Neural crest cell (in vitro differentiated cells): Measurements from ENCODE around the gene BIK. TPM values are rescaled to one million over a fixed set of nuclear protein-coding genes. Genes with fewer than 3 reads are reported as not detected.
A peak's percentile ranks its signal among the peaks of the same experiment; 100 is the strongest.

ENCODE experiments used
- DNase-seq: peaks from one replicate; pipeline ENCODE4 v3.0.0; 2021; ENCODE audit warnings: low read depth, mixed read lengths, low spot score
- H3K27ac Mint-ChIP-seq: one replicate; pipeline ENCODE4 v1.8.0; 2021; ENCODE audit warnings: mild to moderate bottlenecking, mixed read lengths; ENCODE audit not compliant: unreplicated experiment
- H3K27me3 Mint-ChIP-seq: 2 replicates; pipeline ENCODE4 v1.8.0; 2021; ENCODE audit warnings: low read depth, mild to moderate bottlenecking, mixed read lengths
- H3K36me3 Mint-ChIP-seq: 2 replicates; pipeline ENCODE4 v1.8.0; 2021; ENCODE audit warnings: low read depth, mild to moderate bottlenecking, mixed read lengths
- H3K4me1 Mint-ChIP-seq: 2 replicates; pipeline ENCODE4 v1.8.0; 2021; ENCODE audit warnings: mixed read lengths
- H3K4me3 Mint-ChIP-seq: one replicate; pipeline ENCODE4 v1.8.0; 2021; ENCODE audit warnings: mild to moderate bottlenecking, mixed read lengths
- H3K9me3 Mint-ChIP-seq: 2 replicates; pipeline ENCODE4 v1.8.0; 2021; ENCODE audit warnings: mixed read lengths
- CTCF ChIP-seq: fragments of 200-600 bp; sonication (generic); conservative IDR thresholded peaks from 2 replicates; pipeline ENCODE4 v1.5.0; 2021; ENCODE audit warnings: antibody characterized with exemption, mild to moderate bottlenecking
- total RNA-seq: library from RNA; stranded (reverse); gene quantifications from 2 replicates; pipeline ENCODE4 v1.2.1, GENCODE V29; 2021

Gene BIK
- total RNA-seq, 1 donor from 2014 or later = 0.61 TPM

- H3K4me3 Mint-ChIP-seq = no peak overlapping the region
Observed at GRCh38 chr22:43159484-43160178, 49.1 kb downstream of the BIK start.

GRCh38 chr22:43160497-43161126 lies 50.1 kb downstream of the BIK start:
- no peak for TF ChIP-seq CTCF
- Mint-ChIP-seq H3K27me3 (no peaks in the 10 kb centered on the region), H3K9me3 (no peaks in the 10 kb centered on the region), H3K4me3 (no peak overlapping the region), H3K36me3 (no peaks in the 10 kb centered on the region), H3K27ac (peak overlapping the region; percentile 29), H3K4me1 (peaks cover 17% of the 10 kb centered on the region)
- DNase-seq = no peak

More at GRCh38 chr22:43159484-43160178, 49.1 kb downstream of the BIK start:
- H3K36me3 Mint-ChIP-seq = no peaks in the 10 kb centered on the region
- H3K27me3 Mint-ChIP-seq = no peaks in the 10 kb centered on the region
- peak; percentile 46 for TF ChIP-seq CTCF
- H3K27ac Mint-ChIP-seq = no peak overlapping the region
- no peak for DNase-seq
- peaks cover 17% of the 10 kb centered on the region for H3K4me1 Mint-ChIP-seq
- no peaks in the 10 kb centered on the region for H3K9me3 Mint-ChIP-seq

DNA sequence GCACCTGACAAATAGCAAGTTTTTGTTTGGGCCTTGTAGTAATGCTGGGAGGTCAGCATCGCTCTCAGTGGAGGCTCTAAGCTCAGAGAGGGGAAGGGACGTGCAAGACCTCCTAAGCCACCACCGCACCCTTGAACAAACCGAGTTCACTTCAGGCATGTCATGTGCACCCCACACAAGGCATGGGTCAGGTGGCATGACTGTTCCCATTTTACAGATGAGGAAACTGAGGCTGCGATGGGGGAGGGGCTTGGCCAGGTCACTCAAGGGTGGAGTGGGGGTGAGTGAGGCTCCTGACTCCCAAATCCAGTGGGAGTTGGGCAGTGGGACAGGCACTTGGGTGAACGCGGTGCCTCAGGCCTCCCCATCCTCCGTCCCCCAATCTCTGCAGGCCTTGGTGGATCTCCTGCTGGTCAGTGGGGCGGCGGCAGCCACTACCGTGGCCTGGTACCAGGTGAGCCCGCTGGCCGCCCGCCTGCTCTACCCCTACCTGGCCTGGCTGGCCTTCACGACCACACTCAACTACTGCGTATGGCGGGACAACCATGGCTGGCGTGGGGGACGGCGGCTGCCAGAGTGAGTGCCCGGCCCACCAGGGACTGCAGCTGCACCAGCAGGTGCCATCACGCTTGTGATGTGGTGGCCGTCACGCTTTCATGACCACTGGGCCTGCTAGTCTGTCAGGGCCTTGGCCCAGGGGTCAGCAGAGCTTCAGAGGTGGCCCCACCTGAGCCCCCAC lies 52.0 kb downstream of the BIK start:
- DNase-seq = no peak
- Mint-ChIP-seq H3K27me3 (no peaks in the 10 kb centered on the region), H3K9me3 (no peaks in the 10 kb centered on the region), H3K4me3 (no peak overlapping the region), H3K27ac (no peak overlapping the region), H3K4me1 (peaks cover 17% of the 10 kb centered on the region), H3K36me3 (no peaks in the 10 kb centered on the region)
- TF ChIP-seq CTCF = no peak

DNA sequence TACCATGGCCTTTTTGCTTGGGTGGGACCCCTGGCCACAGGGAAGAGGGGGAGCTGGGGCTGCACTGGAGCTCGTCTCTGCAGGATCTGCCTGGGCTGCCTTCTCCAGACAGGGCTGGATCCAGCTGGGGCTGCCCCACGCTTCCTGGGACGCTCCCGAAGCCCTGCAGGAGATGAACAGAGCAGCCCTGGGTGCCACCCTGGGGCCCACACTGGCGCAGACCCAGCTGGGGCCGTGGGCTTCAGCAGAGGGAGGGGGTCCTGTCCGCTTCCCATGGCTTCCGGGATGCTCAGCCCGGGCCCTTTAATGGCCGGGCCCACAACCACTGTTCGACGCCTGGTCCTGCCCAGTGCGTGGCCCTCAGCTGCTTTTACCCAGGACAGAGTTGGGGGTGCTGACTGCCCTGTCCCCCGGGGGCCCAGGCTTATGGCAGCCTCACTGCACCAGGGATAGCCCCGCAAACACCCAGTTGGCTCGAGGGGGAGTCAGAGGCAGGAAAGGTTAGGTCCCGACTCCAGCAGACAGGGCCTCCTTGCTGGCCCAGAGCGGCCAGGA lies 52.8 kb downstream of the BIK start:
- H3K9me3 Mint-ChIP-seq = no peaks in the 10 kb centered on the region
- H3K27ac Mint-ChIP-seq = no peak overlapping the region
- no peak for TF ChIP-seq CTCF
- DNase-seq = no peak
- peaks cover 11% of the 10 kb centered on the region for H3K4me1 Mint-ChIP-seq
- H3K4me3 Mint-ChIP-seq = no peak overlapping the region
- H3K27me3 Mint-ChIP-seq = no peaks in the 10 kb centered on the region
- H3K36me3 Mint-ChIP-seq = no peaks in the 10 kb centered on the region

- no peaks in the 10 kb centered on the region for H3K36me3 Mint-ChIP-seq
- H3K9me3 Mint-ChIP-seq = no peaks in the 10 kb centered on the region
- peaks cover 8% of the 10 kb centered on the region for H3K4me1 Mint-ChIP-seq
- no peaks in the 10 kb centered on the region for H3K27me3 Mint-ChIP-seq
- H3K27ac Mint-ChIP-seq = no peak overlapping the region
- no peak for DNase-seq
- H3K4me3 Mint-ChIP-seq = no peak overlapping the region
- no peak for TF ChIP-seq CTCF
Observed at GRCh38 chr22:43164636-43165035, 54.1 kb downstream of the BIK start.
